Measurements from ENCODE around the gene GIPR. TPM values are rescaled to one million over a fixed set of nuclear protein-coding genes. Genes with fewer than 3 reads are reported as not detected.

Gene GIPR
- total and polyA plus RNA-seq, 2 of the 13 experiments (the other 11 are each of a cell fraction or from before 2014, with no cell fraction given): 0.15 to 1.2 TPM

- Histone ChIP-seq H4K20me1 (ENCODE audit: insufficient read depth, low read length) (no peaks in the 10 kb centered on the region), H3K9ac (ENCODE audit: insufficient read depth, low read depth, low read length) (peak within 1 kb of the TSS; percentile 71), H3K27ac (ENCODE audit: extremely low read length, insufficient read depth, low read length) (peak within 1 kb of the TSS; percentile 59), H2AFZ (ENCODE audit: low read length) (no peak within 1 kb of the TSS), H3K36me3 (replicated peaks in 1 of 2; ENCODE audit: control insufficient read depth in 1 of 2, insufficient read depth in 2 of 2, low read length in 2 of 2) (no peaks in the 10 kb centered on the region), H3K27me3 (ENCODE audit: control insufficient read depth in 1 of 2, insufficient read depth in 2 of 2, low read length in 2 of 2) (peaks cover 0 to 2% of the 10 kb centered on the region in 2 experiments; a peak in 1 of 5 replicates), H3K79me2 (ENCODE audit: insufficient read depth, low read length) (no peaks in the 10 kb centered on the region), H3K4me3 (replicated peaks in 1 of 3; ENCODE audit: insufficient read depth in 1 of 3, low read depth in 2 of 3, low read length in 3 of 3) (peak within 1 kb of the TSS; percentile 82 to 85 (median 82)), H3K4me1 (ENCODE audit: insufficient read depth, low read length) (peaks cover 60% of the 10 kb centered on the region), H3K9me3 (ENCODE audit: low read length) (no peaks in the 10 kb centered on the region), H3K4me2 (ENCODE audit: low read depth, low read length) (peak within 1 kb of the TSS; percentile 85)
- WGBS (ENCODE audit: low lambda C conversion rate): 6% methylated on average over 29 of the region's 52 CpGs
- ChIA-PET CTCF (ENCODE audit: low intra/inter-chr PET ratio, low total read pairs) (no interaction called here), POLR2A (interaction anchor here (0.6 to 5.9 kb wide), 12 partner anchors 8 to 131 kb away, joined by 3 to 56 read pairs (median 4); partner anchors contain the start of genes OPA3 and VASP)
- in situ Hi-C loops (cut with HindIII; ENCODE audit: extremely low pct_ligation_motif_present, low pct_unique_long_range_greater_than_20kb): no loop called here
- intact Hi-C loops (cut with micrococcal nuclease; ENCODE audit: unreplicated experiment): no loop called here
- DNase-seq (ENCODE audit: low spot score): peak; percentile 24
- no TSS peak for BruUV-seq (replicated peaks)
- no peak for FAIRE-seq
- peak; percentile 18 for ATAC-seq
- TF ChIP-seq ZNF615 (CRISPR knock-in tag; IDR thresholded peaks at IDR 0.05; ENCODE audit: borderline replicate concordance) (no peak), SIX1 (CRISPR knock-in tag; IDR thresholded peaks at IDR 0.05; ENCODE audit: borderline replicate concordance) (no peak), ZZZ3 (CRISPR knock-in tag; IDR thresholded peaks at IDR 0.05; ENCODE audit: borderline replicate concordance) (no peak), KLF6 (CRISPR knock-in tag; IDR thresholded peaks at IDR 0.05) (no peak), ZNF18 (CRISPR knock-in tag; IDR thresholded peaks at IDR 0.05; ENCODE audit: insufficient replicate concordance) (no peak), ZNF607 (CRISPR knock-in tag; IDR thresholded peaks at IDR 0.05; ENCODE audit: borderline replicate concordance) (no peak), MTA1 (CRISPR knock-in tag; IDR thresholded peaks at IDR 0.05; ENCODE audit: borderline replicate concordance) (no peak; the same call in 1 of the 2 replicates), HOXA3 (CRISPR knock-in tag; IDR thresholded peaks at IDR 0.05) (no peak; the same call in 1 of the 2 replicates), ZNF710 (CRISPR knock-in tag; IDR thresholded peaks at IDR 0.05; ENCODE audit: borderline replicate concordance) (no peak), THAP8 (CRISPR knock-in tag; IDR thresholded peaks at IDR 0.05; ENCODE audit: borderline replicate concordance) (no peak), ZNF75D (CRISPR knock-in tag; IDR thresholded peaks at IDR 0.05; ENCODE audit: borderline replicate concordance) (no peak), ZNF496 (CRISPR knock-in tag; IDR thresholded peaks at IDR 0.05; ENCODE audit: insufficient replicate concordance) (no peak), ZNF780A (CRISPR knock-in tag; IDR thresholded peaks at IDR 0.05) (no peak), ZNF577 (CRISPR knock-in tag; IDR thresholded peaks at IDR 0.05; ENCODE audit: borderline replicate concordance, low read depth) (no peak), ZSCAN21 (CRISPR knock-in tag; IDR thresholded peaks at IDR 0.05; ENCODE audit: borderline replicate concordance) (no peak), RELA (CRISPR knock-in tag; IDR thresholded peaks at IDR 0.05) (no peak), ZNF674 (CRISPR knock-in tag; IDR thresholded peaks at IDR 0.05; ENCODE audit: low read depth) (no peak), ZNF558 (CRISPR knock-in tag; IDR thresholded peaks at IDR 0.05; ENCODE audit: borderline replicate concordance) (no peak)
These were observed 28.9 kb upstream of the GIPR start, which contains the start of gene EML2 for GRCh38 chr19:45638930-45639729. Gene EML2, minus strand, starts transcription at chr19:45639397. Its CDS starts 21 bp downstream, at chr19:45639376.
